ENCODE data around the gene C2orf69. TPM values are rescaled to one million over a fixed set of nuclear protein-coding genes. Genes with fewer than 3 reads are reported as not detected.

Gene C2orf69
- total and polyA plus RNA-seq, 8 donors, result 9.6 to 13.1 (median 10.4) TPM

GRCh38 chr2:199914372-199914958, 3.4 kb downstream of the C2orf69 start:
- Histone ChIP-seq H3K27ac (no peak overlapping the region), H3K4me3 (no peak overlapping the region), H3K27me3 (no peaks in the 10 kb centered on the region), H3K4me1 (peaks cover 15 to 32% of the 10 kb centered on the region in 2 donors), H3K36me3 (peaks cover 0 to 28% of the 10 kb centered on the region in 2 donors), H3K9me3 (peaks cover 0 to 4% of the 10 kb centered on the region in 2 donors)
- intact Hi-C loops (cut with DNase I), result no loop called here
- ATAC-seq (no peak), DNase-seq (no peak)
- TF ChIP-seq CTCF (IDR thresholded peaks at IDR 0.05), result no peak

GRCh38 chr2:199916980-199917379, 5.9 kb downstream of the C2orf69 start:
- Histone ChIP-seq H3K36me3 (peaks cover 0 to 28% of the 10 kb centered on the region in 2 donors), H3K9me3 (peaks cover 0 to 4% of the 10 kb centered on the region in 2 donors), H3K27me3 (no peaks in the 10 kb centered on the region), H3K4me1 (peaks cover 11 to 24% of the 10 kb centered on the region in 2 donors), H3K27ac (no peak overlapping the region), H3K4me3 (no peak overlapping the region)
- intact Hi-C loops (cut with DNase I), result no loop called here
- no peak for ATAC-seq
- no peak for DNase-seq
- TF ChIP-seq CTCF (IDR thresholded peaks at IDR 0.05), result no peak

GRCh38 chr2:199922856-199923255, 11.8 kb downstream of the C2orf69 start:
- DNase-seq (no peak), ATAC-seq (no peak)
- Histone ChIP-seq H3K9me3 (no peaks in the 10 kb centered on the region), H3K4me1 (no peaks in the 10 kb centered on the region), H3K27ac (no peak overlapping the region), H3K36me3 (peaks cover 0 to 25% of the 10 kb centered on the region in 2 donors), H3K27me3 (no peaks in the 10 kb centered on the region), H3K4me3 (no peak overlapping the region)
- intact Hi-C loops (cut with DNase I), result no loop called here
- no peak for TF ChIP-seq CTCF (IDR thresholded peaks at IDR 0.05)

- Histone ChIP-seq H3K9me3 (no peaks in the 10 kb centered on the region), H3K27me3 (no peaks in the 10 kb centered on the region), H3K36me3 (peaks cover 0 to 15% of the 10 kb centered on the region in 2 donors), H3K27ac (no peak overlapping the region), H3K4me1 (no peaks in the 10 kb centered on the region), H3K4me3 (no peak overlapping the region)
- intact Hi-C loops (cut with DNase I), result no loop called here
- no peak for TF ChIP-seq CTCF (IDR thresholded peaks at IDR 0.05)
- ATAC-seq, result no peak
- no peak for DNase-seq
Measured at GRCh38 chr2:199923924-199924323, 12.8 kb downstream of the C2orf69 start.

- Histone ChIP-seq H3K9me3 (no peaks in the 10 kb centered on the region), H3K4me3 (no peak overlapping the region), H3K36me3 (peaks cover 0 to 32% of the 10 kb centered on the region in 2 donors), H3K4me1 (no peaks in the 10 kb centered on the region), H3K27me3 (no peaks in the 10 kb centered on the region), H3K27ac (no peak overlapping the region)
- DNase-seq (no peak), ATAC-seq (no peak)
- no peak for TF ChIP-seq CTCF (IDR thresholded peaks at IDR 0.05)
- intact Hi-C loops (cut with DNase I), result no loop called here
Measured at GRCh38 chr2:199926806-199927205, 15.7 kb downstream of the C2orf69 start.

All from left lung (tissue), 10 donors.